ENCODE data around the gene PDE8A. TPM values are rescaled to one million over a fixed set of nuclear protein-coding genes. Genes with fewer than 3 reads are reported as not detected.

The PDE8A gene
- total RNA-seq, 1 experiment from 2014 or later, result 32.0 TPM

DNA sequence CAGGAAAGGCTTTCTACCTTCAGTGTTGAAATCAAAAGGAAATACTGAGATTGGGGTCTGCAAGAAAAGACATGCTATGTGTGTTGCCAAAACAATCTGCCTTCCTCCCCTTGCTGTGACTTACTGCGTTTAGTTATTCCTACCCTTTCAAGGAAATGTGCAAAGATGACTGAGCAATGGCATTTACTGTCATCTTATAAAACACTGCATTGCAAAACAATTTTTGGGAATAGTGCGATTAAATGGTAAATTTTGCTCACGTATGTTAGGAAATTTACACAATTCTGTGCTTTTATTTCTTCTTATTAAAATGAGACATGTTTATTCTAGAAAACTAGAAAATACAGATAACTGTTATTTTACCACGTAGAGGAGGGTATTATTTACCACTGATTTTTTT, 45.8 kb downstream of the PDE8A start:
- H3K27ac Mint-ChIP-seq (ENCODE audit: unreplicated experiment), result no peak overlapping the region
- no peak for TF ChIP-seq CTCF (IDR thresholded peaks at IDR 0.05; ENCODE audit: insufficient read depth in 1 of 2, low read depth in 1 of 2, low read length in 1 of 2, severe bottlenecking in 1 of 2, unreplicated experiment in 1 of 2)
- intact Hi-C loops (cut with micrococcal nuclease; ENCODE audit: unreplicated experiment), result no loop called here
- H3K27me3 ChIP-seq (replicated peaks; ENCODE audit: control insufficient read depth, insufficient read depth, low read length), result no peaks in the 10 kb centered on the region
- H3K9me3 ChIP-seq, result no peaks in the 10 kb centered on the region
- H3K4me1 ChIP-seq, result peaks cover 39% of the 10 kb centered on the region
- H3K36me3 ChIP-seq (ENCODE audit: control insufficient read depth, insufficient read depth, low read length), result no peaks in the 10 kb centered on the region
- H3K4me3 Mint-ChIP-seq (ENCODE audit: unreplicated experiment), result no peak overlapping the region
- DNase-seq, result no peak
- no TSS peak for BruUV-seq (replicated peaks)
- POLR2A ChIA-PET, result no interaction called here
- CTCF ChIA-PET, result no interaction called here
- H3K27me3 Mint-ChIP-seq (ENCODE audit: insufficient read depth, unreplicated experiment), result no peaks in the 10 kb centered on the region
- no peak overlapping the region for H3K4me3 ChIP-seq (ENCODE audit: low read depth, low read length)
- no peaks in the 10 kb centered on the region for H3K9me3 Mint-ChIP-seq (ENCODE audit: unreplicated experiment)
- H3K36me3 Mint-ChIP-seq (ENCODE audit: insufficient read depth, unreplicated experiment), result peaks cover 9% of the 10 kb centered on the region
- H3K4me1 Mint-ChIP-seq (ENCODE audit: low read depth, unreplicated experiment), result peaks cover 30% of the 10 kb centered on the region

GRCh38 chr15:85028416-85028815, 46.8 kb downstream of the PDE8A start:
- Histone ChIP-seq H3K27me3 (replicated peaks; ENCODE audit: control insufficient read depth, insufficient read depth, low read length) (no peaks in the 10 kb centered on the region), H3K9me3 (no peaks in the 10 kb centered on the region), H3K4me1 (peaks cover 42% of the 10 kb centered on the region), H3K4me3 (ENCODE audit: low read depth, low read length) (no peak overlapping the region), H3K36me3 (ENCODE audit: control insufficient read depth, insufficient read depth, low read length) (no peaks in the 10 kb centered on the region)
- CTCF ChIA-PET, result no interaction called here
- no peak for TF ChIP-seq CTCF (IDR thresholded peaks at IDR 0.05; ENCODE audit: insufficient read depth in 1 of 2, low read depth in 1 of 2, low read length in 1 of 2, severe bottlenecking in 1 of 2, unreplicated experiment in 1 of 2)
- Mint-ChIP-seq H3K9me3 (ENCODE audit: unreplicated experiment) (no peaks in the 10 kb centered on the region), H3K4me3 (ENCODE audit: unreplicated experiment) (no peak overlapping the region), H3K4me1 (ENCODE audit: low read depth, unreplicated experiment) (peaks cover 30% of the 10 kb centered on the region), H3K36me3 (ENCODE audit: insufficient read depth, unreplicated experiment) (peaks cover 9% of the 10 kb centered on the region), H3K27ac (ENCODE audit: unreplicated experiment) (no peak overlapping the region), H3K27me3 (ENCODE audit: insufficient read depth, unreplicated experiment) (no peaks in the 10 kb centered on the region)
- no TSS peak for BruUV-seq (replicated peaks)
- POLR2A ChIA-PET, result no interaction called here
- intact Hi-C loops (cut with micrococcal nuclease; ENCODE audit: unreplicated experiment), result no loop called here
- DNase-seq, result no peak

DNA sequence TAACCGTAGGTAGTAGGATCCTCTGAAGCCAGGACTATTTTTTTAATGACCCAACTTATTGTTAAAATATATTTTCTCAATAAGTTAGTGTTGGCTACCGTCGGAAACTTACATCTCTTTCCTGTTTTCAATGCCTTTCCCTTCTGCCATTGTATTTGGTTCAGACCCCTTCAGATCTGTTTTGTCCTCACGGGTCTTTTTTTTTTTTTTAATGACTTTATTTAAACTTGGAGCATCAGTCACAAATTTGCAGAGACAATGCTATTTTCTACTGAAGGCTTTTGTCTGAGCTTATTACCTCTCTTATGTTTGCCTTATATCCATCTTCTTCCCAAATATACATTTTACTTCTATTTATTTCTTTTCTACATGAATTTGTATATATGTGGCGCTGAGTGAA, 47.6 kb downstream of the PDE8A start:
- Histone ChIP-seq H3K36me3 (ENCODE audit: control insufficient read depth, insufficient read depth, low read length) (no peaks in the 10 kb centered on the region), H3K4me1 (peaks cover 42% of the 10 kb centered on the region), H3K9me3 (no peaks in the 10 kb centered on the region), H3K4me3 (ENCODE audit: low read depth, low read length) (no peak overlapping the region), H3K27me3 (replicated peaks; ENCODE audit: control insufficient read depth, insufficient read depth, low read length) (no peaks in the 10 kb centered on the region)
- Mint-ChIP-seq H3K27me3 (ENCODE audit: insufficient read depth, unreplicated experiment) (no peaks in the 10 kb centered on the region), H3K4me1 (ENCODE audit: low read depth, unreplicated experiment) (peaks cover 30% of the 10 kb centered on the region), H3K9me3 (ENCODE audit: unreplicated experiment) (no peaks in the 10 kb centered on the region), H3K4me3 (ENCODE audit: unreplicated experiment) (no peak overlapping the region), H3K27ac (ENCODE audit: unreplicated experiment) (no peak overlapping the region), H3K36me3 (ENCODE audit: insufficient read depth, unreplicated experiment) (peaks cover 9% of the 10 kb centered on the region)
- POLR2A ChIA-PET, result no interaction called here
- BruUV-seq (replicated peaks), result no TSS peak
- intact Hi-C loops (cut with micrococcal nuclease; ENCODE audit: unreplicated experiment), result no loop called here
- TF ChIP-seq CTCF (IDR thresholded peaks at IDR 0.05; ENCODE audit: insufficient read depth in 1 of 2, low read depth in 1 of 2, low read length in 1 of 2, severe bottlenecking in 1 of 2, unreplicated experiment in 1 of 2), result no peak
- CTCF ChIA-PET, result interaction anchor here (0.6 kb wide), 1 partner anchor 15 kb away, joined by 3 read pairs; no protein-coding TSS in a partner anchor
- no peak for DNase-seq
